Measurements from ENCODE around the gene WFIKKN2. TPM values are rescaled to one million over a fixed set of nuclear protein-coding genes. Genes with fewer than 3 reads are reported as not detected.

The WFIKKN2 gene
- total RNA-seq, 1 experiment from 2014 or later, result not detected

DNA sequence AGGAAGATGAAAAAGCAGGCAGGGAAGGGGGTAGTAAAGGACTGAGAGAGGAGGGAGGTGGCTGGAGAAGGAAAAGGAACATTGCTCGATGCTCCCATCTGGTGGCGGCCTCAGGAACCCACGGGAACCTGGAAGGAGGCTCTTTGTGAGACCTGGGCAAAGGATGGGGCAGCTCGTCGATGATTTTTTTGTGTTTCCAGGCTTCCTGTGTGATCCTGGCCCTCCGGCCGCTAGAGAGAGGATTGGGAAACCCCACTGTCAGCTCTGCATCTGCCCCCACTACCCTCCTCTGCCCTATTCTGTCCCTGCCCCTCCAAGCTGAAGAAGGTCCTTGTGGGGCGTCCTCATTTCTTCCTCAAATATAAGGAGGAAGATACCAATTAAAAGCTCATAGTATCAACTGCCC, 6.6 kb downstream of the WFIKKN2 start:
- ChIA-PET CTCF (interaction anchor here (0.8 to 13.7 kb wide), 17 partner anchors 9 to 300 kb away, joined by 3 to 247 read pairs (median 4); no protein-coding TSS in a partner anchor), POLR2A (interaction anchor here (0.8 kb wide), 1 partner anchor 24 kb away, joined by 3 read pairs; the partner anchor contains the start of gene TOB1)
- H3K9me3 ChIP-seq, result no peaks in the 10 kb centered on the region
- no peak overlapping the region for H3K4me3 ChIP-seq (ENCODE audit: low read depth, low read length)
- Mint-ChIP-seq H3K27me3 (ENCODE audit: insufficient read depth, unreplicated experiment) (no peaks in the 10 kb centered on the region), H3K27ac (ENCODE audit: unreplicated experiment) (no peak overlapping the region), H3K36me3 (ENCODE audit: insufficient read depth, unreplicated experiment) (no peaks in the 10 kb centered on the region), H3K4me1 (ENCODE audit: low read depth, unreplicated experiment) (peaks cover 10% of the 10 kb centered on the region), H3K4me3 (ENCODE audit: unreplicated experiment) (no peak overlapping the region), H3K9me3 (ENCODE audit: unreplicated experiment) (no peaks in the 10 kb centered on the region)
- no peaks in the 10 kb centered on the region for H3K36me3 ChIP-seq (ENCODE audit: control insufficient read depth, insufficient read depth, low read length)
- no peaks in the 10 kb centered on the region for H3K27me3 ChIP-seq (replicated peaks; ENCODE audit: control insufficient read depth, insufficient read depth, low read length)
- BruUV-seq (replicated peaks), result no TSS peak
- intact Hi-C loops (cut with micrococcal nuclease; ENCODE audit: unreplicated experiment), result loop anchor here (1.0 to 10.0 kb wide), 5 partner anchors 25 to 360 kb away; partner anchors contain the start of genes ANKRD40 and SPATA20
- TF ChIP-seq, protein P1, sequence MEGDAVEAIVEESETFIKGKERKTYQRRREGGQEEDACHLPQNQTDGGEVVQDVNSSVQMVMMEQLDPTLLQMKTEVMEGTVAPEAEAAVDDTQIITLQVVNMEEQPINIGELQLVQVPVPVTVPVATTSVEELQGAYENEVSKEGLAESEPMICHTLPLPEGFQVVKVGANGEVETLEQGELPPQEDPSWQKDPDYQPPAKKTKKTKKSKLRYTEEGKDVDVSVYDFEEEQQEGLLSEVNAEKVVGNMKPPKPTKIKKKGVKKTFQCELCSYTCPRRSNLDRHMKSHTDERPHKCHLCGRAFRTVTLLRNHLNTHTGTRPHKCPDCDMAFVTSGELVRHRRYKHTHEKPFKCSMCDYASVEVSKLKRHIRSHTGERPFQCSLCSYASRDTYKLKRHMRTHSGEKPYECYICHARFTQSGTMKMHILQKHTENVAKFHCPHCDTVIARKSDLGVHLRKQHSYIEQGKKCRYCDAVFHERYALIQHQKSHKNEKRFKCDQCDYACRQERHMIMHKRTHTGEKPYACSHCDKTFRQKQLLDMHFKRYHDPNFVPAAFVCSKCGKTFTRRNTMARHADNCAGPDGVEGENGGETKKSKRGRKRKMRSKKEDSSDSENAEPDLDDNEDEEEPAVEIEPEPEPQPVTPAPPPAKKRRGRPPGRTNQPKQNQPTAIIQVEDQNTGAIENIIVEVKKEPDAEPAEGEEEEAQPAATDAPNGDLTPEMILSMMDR (IDR thresholded peaks at IDR 0.05; ENCODE audit: insufficient read depth in 1 of 2, low read depth in 1 of 2, low read length in 1 of 2, severe bottlenecking in 1 of 2, unreplicated experiment in 1 of 2), result peak; percentile 98 to 99
- H3K4me1 ChIP-seq, result peaks cover 23% of the 10 kb centered on the region
- peak; percentile 89 to 94 for DNase-seq

GRCh38 chr17:50842506-50843149, 7.2 kb downstream of the WFIKKN2 start:
- no peaks in the 10 kb centered on the region for H3K9me3 ChIP-seq
- Mint-ChIP-seq H3K27ac (ENCODE audit: unreplicated experiment) (no peak overlapping the region), H3K36me3 (ENCODE audit: insufficient read depth, unreplicated experiment) (no peaks in the 10 kb centered on the region), H3K4me1 (ENCODE audit: low read depth, unreplicated experiment) (peaks cover 10% of the 10 kb centered on the region), H3K27me3 (ENCODE audit: insufficient read depth, unreplicated experiment) (no peaks in the 10 kb centered on the region), H3K9me3 (ENCODE audit: unreplicated experiment) (no peaks in the 10 kb centered on the region), H3K4me3 (ENCODE audit: unreplicated experiment) (no peak overlapping the region)
- intact Hi-C loops (cut with micrococcal nuclease; ENCODE audit: unreplicated experiment), result loop anchor here (1.0 to 10.0 kb wide), 3 partner anchors 59 to 295 kb away; partner anchors contain the start of genes ANKRD40 and SPATA20
- no peaks in the 10 kb centered on the region for H3K27me3 ChIP-seq (replicated peaks; ENCODE audit: control insufficient read depth, insufficient read depth, low read length)
- POLR2A ChIA-PET, result no interaction called here
- CTCF ChIA-PET, result interaction anchor here (0.9 to 13.7 kb wide), 17 partner anchors 10 to 301 kb away, joined by 3 to 247 read pairs (median 4); no protein-coding TSS in a partner anchor
- H3K4me3 ChIP-seq (ENCODE audit: low read depth, low read length), result no peak overlapping the region
- peaks cover 23% of the 10 kb centered on the region for H3K4me1 ChIP-seq
- DNase-seq, result peak in 1 of 2 experiments; percentile 46
- TF ChIP-seq, protein P1 (IDR thresholded peaks at IDR 0.05; ENCODE audit: insufficient read depth in 1 of 2, low read depth in 1 of 2, low read length in 1 of 2, severe bottlenecking in 1 of 2, unreplicated experiment in 1 of 2), result no peak
- no TSS peak for BruUV-seq (replicated peaks)
- no peaks in the 10 kb centered on the region for H3K36me3 ChIP-seq (ENCODE audit: control insufficient read depth, insufficient read depth, low read length)

DNA sequence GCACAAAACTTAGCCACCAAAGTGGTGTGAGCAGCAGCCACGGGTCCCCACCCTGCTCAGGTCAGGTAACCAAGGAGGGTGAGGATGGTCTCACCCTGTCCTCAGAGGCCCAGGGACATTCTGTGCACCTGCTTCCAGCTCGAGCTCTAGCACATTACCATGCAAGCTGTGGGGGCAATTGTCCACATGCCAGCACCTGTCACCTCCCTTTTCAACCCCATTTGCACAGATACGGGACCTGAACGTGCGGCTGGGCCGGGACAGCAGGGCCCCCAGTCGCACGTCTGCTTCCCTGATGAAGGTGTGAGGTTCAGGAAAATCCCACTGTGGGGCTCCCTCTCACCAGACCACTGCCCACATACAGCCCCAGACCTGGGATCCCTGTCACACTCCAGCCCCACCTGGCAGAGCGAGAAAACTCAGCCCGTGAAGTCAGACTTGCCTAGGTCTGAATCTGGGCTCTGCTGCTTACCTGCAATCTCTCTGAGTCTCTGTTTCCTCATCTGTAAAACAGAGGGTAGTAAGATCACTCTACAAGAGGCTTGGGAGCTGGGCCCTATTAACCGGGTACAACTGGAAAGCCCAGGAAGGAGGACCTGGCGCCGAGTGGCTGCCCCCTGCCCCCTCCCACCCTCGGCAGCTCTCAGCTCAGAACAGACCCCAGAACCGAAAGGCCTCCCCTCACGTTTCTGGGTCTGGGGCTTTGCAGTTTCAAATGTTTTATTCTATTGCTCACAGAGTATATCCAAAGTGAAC, 7.9 kb downstream of the WFIKKN2 start:
- H3K27me3 Mint-ChIP-seq (ENCODE audit: insufficient read depth, unreplicated experiment), result no peaks in the 10 kb centered on the region
- peaks cover 23% of the 10 kb centered on the region for H3K4me1 ChIP-seq
- H3K36me3 Mint-ChIP-seq (ENCODE audit: insufficient read depth, unreplicated experiment), result no peaks in the 10 kb centered on the region
- H3K4me3 Mint-ChIP-seq (ENCODE audit: unreplicated experiment), result no peak overlapping the region
- intact Hi-C loops (cut with micrococcal nuclease; ENCODE audit: unreplicated experiment), result loop anchor here (10.0 kb wide), 1 partner anchor 139 kb away; the partner anchor contains the start of gene ANKRD40
- TF ChIP-seq, protein P1 (IDR thresholded peaks at IDR 0.05; ENCODE audit: insufficient read depth in 1 of 2, low read depth in 1 of 2, low read length in 1 of 2, severe bottlenecking in 1 of 2, unreplicated experiment in 1 of 2), result no peak
- DNase-seq, result peak in 1 of 2 experiments; percentile 41
- no TSS peak for BruUV-seq (replicated peaks)
- no peak overlapping the region for H3K27ac Mint-ChIP-seq (ENCODE audit: unreplicated experiment)
- no peaks in the 10 kb centered on the region for H3K36me3 ChIP-seq (ENCODE audit: control insufficient read depth, insufficient read depth, low read length)
- CTCF ChIA-PET, result interaction anchor here (0.9 to 13.7 kb wide), 5 partner anchors 10 to 102 kb away, joined by 3 to 247 read pairs (median 3); no protein-coding TSS in a partner anchor
- POLR2A ChIA-PET, result no interaction called here
- H3K27me3 ChIP-seq (replicated peaks; ENCODE audit: control insufficient read depth, insufficient read depth, low read length), result no peaks in the 10 kb centered on the region
- no peaks in the 10 kb centered on the region for H3K9me3 ChIP-seq
- H3K4me1 Mint-ChIP-seq (ENCODE audit: low read depth, unreplicated experiment), result peaks cover 10% of the 10 kb centered on the region
- H3K9me3 Mint-ChIP-seq (ENCODE audit: unreplicated experiment), result no peaks in the 10 kb centered on the region
- no peak overlapping the region for H3K4me3 ChIP-seq (ENCODE audit: low read depth, low read length)
